SK-N-SH treated with all-trans-retinoic acid at 6 μM for 48 hours (cell line): ENCODE data around the gene ANKRD65.

Experiments used
- ARNTL ChIP-seq: fragments of 450-650 bp; formaldehyde crosslinking; IDR thresholded peaks from 2 replicates; pipeline ENCODE4 v1.5.0; 2020; ENCODE audit warnings: low read depth, mild to moderate bottlenecking, moderate library complexity, borderline replicate concordance
- CSRNP3 ChIP-seq: fragments of 250-450 bp; sonication (Bioruptor Pico); IDR thresholded peaks from 2 replicates; pipeline ENCODE4 v1.5.1; 2021; ENCODE audit warnings: mild to moderate bottlenecking, moderate library complexity
- PPARA ChIP-seq: fragments of 250-450 bp; sonication (Bioruptor Pico); IDR thresholded peaks from 2 replicates; pipeline ENCODE4 v1.5.0; 2020; ENCODE audit warnings: mild to moderate bottlenecking, borderline replicate concordance
- SNAI2 ChIP-seq: fragments of 250-450 bp; sonication (Bioruptor Pico); IDR thresholded peaks from 2 replicates; pipeline ENCODE4 v1.5.0; 2020; ENCODE audit warnings: mild to moderate bottlenecking, moderate library complexity
- ZFP3 ChIP-seq: fragments of 250-450 bp; sonication (Bioruptor Pico); IDR thresholded peaks from 2 replicates; pipeline ENCODE4 v1.5.0; 2020; ENCODE audit warnings: mild to moderate bottlenecking, moderate library complexity

DNA sequence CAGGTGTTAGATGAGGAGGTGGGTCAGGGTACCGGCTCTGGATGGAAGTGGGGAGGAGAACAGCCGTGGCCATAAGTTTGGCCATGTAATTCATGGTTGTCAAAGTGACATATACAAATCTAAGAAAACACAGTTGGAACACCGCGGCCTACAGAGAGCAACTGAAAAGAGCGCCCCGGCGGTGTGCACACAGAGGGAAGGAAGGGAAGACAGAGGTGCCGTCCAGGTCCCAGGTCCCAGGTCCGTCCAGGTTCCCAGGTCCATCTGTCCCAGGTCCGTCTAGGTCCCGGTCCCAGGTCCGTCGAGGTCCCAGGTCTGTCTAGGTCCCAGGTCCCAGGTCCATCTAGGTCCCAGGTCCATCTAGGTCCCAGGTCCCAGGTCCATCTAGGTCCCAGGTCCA, 9.4 kb downstream of the ANKRD65 start:
- no peak for TF ChIP-seq ZFP3 (CRISPR knock-in tag)
- TF ChIP-seq CSRNP3 (CRISPR knock-in tag), result no peak
- no peak for TF ChIP-seq PPARA (CRISPR knock-in tag)
- TF ChIP-seq SNAI2 (CRISPR knock-in tag), result no peak
- no peak for TF ChIP-seq ARNTL (CRISPR knock-in tag)
